GM18511 (cell line): ENCODE measurements around the gene MPP1.
A peak's percentile ranks its signal among the peaks of the same experiment; 100 is the strongest.

Source experiments
- ATAC-seq: cut with Tn5 transposase; IDR thresholded peaks from one replicate; pipeline ENCODE4 v1.9.1; 2021; ENCODE audit warnings: mild to moderate bottlenecking, moderate library complexity; ENCODE audit not compliant: unreplicated experiment

The MPP1 gene

DNA sequence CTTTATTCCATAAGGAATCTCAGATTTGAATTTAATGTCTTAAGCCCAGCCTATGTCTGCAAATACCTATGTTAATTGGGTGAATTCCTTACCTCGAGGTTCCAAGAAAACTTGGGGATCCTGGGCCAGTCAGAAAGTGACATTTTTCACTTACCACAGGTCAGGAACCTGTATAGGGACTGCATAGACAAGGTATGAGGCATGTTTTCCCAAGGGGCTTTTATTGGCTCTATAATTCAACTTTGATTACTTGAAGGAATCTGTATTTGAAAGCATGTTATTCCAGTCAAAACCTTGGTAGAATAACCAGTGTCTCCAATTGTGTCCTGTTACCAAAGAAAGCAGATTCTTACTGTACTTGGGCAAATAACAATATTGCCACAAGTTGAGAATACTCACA lies 8.5 kb upstream of the MPP1 start:
- ATAC-seq: no peak

DNA sequence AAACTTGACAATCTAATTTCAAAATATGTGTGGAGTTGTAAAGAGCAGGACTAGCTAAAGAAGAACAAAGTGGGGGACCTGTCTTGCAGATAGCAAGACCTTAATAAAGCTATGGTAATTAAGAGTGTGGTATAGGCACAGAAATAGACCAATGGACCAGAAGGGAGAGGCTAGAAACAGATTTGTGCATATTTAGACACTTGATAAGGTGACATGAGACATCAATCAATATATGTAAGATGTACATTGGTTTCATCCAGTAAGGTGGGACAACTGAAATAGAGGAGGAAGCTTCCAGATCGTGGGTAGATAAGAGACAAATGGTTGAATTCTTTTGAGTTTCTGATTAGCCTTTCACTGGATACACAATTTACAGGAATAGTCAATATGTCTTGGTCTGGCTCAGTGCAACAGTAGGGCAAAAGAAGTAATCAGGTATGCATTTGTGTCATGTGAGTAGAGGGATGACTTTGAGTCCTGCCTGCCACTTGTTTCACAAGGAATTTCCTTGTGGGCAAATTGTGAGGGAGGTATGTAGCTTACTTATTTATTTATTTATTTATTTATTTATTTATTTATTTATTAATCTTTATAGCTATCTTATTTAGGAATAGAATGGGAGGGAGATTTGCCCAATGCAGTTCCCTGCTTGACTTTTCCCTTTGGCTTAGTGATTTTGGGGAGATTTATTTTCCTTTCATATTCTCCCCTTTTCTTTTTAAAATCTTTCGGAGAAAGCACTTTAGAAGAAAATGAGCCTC lies 7.2 kb upstream of the MPP1 start:
- no peak for ATAC-seq

DNA sequence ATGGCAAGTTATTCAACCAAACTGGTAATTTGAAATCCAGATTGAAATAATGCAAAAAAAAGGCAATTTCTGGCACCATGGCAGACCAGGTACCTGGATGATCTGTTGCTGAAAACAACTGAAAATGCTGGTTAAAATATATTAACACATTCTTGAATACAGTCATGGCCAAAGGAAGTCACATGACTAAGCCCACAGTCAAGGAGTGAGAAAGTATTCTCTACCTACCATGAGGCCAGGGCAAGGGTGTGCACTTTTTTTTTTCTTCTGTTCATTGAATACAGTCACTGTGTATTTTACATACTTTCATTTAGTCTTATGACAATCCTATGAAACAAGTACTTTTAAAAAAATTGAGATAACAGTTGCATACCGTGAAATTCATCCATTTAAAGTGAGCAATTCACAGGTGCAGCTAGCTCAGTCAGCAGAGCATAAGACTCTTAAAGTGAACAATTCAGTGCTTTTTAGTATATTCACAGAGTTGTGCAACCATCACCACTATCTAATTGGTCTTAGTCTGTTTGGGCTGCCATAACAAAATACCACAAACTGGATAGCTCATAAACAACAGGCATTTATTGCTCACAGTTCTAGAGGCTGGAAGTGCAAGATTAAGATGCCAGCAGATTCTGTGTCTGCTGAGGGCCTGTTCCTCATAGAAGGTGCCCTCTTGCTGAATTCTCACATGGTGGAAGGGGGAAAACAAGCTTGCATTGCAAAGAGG lies 4.8 kb upstream of the MPP1 start:
- no peak for ATAC-seq

DNA sequence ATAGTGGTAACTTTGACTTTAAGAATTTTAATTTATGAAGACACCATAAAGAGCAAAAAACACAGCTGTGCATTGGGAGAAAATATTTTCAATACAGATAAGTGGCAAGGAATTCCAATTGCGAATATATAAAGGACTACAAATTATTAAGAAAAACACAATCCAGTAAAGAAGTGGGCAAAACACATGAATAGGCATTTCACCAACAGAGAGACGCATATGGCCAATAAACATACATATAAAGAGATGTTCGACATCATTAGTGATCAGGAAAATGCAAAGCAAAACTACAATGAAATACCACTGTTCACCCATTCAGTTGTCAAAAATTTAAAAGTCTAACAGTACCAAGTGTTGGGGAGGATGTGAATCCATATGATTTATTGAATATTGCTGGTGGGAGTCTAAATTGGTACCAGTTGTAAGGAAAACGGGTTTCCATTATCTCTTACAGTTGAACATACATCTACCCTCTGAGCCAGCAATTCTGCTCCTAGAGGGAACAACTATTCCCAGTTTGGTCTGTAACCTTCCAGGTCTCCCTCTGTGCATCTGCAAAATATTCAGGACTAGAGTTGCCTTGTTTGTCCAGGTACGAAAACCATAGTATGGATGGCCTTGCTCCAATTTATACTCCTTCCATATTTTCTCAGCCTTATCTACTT lies 1.7 kb upstream of the MPP1 start:
- no peak for ATAC-seq

DNA sequence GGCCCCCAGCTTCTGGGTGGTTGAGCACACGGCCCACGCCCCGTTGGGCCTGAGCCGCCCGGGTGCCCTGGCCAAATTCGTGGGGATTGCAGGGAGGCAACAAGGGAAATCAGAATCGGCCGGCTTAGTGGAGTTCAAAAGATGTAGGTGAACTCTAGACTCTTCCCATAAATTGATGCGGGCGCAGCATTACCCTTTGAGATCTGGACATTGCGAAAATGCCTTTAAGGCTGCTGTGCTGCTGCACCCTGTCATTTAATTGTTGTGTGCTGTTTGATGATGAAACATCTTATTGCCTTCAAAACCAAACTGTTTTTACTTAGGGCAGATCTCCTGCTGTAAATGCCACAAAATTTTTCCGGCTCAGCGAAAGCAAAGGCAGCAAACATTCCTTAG lies 409 bp upstream of the MPP1 start:
- no peak for ATAC-seq

DNA sequence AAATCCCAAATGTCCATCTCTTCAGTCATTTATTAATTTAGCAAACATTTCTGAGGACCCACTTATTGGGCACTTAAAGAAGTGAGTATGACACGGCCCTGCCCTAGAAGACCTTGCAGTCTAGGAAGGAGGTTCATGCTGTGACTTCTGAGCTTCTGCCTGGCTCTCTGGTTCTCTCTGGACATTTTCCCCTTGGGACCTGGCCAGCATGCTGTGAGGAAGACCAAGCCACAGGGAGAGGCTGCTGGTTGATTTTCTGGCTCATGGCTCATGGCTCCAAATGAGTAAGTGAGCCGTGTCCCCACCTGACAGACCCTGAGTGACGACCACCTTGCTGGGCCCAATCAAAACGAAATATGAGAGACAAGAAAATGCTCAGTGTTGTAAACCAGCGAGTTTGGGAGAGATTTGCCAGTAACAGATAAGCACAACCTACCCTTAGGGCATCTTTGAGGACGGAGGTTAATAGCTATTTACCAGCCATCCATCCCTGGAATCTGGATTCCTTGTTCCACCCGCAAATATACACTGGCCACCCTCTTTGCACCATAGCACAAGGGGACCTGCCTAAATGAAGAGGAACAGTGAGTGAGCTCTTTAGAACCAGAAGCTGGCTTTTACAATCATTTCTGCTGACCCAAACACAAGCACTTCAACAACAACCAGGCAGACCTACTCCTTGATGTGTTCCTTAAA lies 876 bp downstream of the MPP1 start:
- ATAC-seq: peak; percentile 6

DNA sequence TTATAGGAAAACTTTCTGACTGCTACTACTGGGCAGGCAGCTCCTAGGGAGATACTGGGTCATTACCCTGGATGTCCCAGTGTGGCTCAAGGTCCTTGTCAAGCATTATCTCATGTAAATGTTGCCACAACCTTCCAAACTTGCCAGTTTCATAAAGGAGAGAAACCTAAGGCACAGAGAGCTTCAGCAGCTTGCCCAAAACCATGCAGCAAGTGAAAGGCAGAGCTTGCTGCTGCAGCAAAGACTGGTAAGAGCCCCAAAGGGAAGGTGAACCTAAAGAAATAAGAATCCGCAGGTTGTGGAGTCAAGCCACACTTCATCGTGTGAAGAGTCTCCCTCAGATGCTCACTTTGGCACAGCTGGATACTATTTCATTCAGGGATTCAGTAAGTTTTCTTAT lies 2.3 kb downstream of the MPP1 start:
- ATAC-seq: no peak

DNA sequence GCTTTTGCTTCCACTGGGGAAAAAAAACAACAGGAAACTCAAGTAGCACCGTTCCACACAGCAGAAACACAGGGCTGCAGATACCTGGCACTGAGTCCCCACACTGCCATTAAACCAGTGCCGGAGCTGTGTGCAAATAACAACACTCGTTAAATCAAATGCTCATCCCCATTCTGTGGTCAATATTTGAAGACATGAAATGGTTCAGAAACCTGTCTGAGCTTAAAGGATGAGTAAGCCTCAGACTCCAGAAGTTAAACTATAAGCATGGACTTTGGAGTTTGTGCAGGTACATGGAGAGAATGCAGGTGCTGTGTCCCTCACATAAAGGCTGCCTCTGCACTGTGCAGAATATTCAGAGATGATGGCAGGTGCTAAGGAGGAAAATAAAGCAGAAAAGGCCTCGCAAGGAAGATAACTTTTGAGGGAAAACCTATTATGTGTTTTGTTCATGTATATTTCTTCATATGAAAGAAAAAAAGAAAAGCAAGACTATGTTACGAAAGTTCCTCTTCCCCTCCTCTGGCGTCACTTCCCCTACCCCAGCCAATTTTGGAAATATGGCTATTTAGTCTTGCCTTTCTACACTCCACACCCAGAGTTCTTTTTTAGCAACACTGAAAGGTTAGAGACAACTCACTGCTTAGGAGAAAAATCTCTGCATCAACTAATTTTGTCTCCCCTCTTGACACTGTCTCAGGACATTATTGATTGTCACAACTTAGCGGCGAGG lies 4.6 kb downstream of the MPP1 start:
- no peak for ATAC-seq

DNA sequence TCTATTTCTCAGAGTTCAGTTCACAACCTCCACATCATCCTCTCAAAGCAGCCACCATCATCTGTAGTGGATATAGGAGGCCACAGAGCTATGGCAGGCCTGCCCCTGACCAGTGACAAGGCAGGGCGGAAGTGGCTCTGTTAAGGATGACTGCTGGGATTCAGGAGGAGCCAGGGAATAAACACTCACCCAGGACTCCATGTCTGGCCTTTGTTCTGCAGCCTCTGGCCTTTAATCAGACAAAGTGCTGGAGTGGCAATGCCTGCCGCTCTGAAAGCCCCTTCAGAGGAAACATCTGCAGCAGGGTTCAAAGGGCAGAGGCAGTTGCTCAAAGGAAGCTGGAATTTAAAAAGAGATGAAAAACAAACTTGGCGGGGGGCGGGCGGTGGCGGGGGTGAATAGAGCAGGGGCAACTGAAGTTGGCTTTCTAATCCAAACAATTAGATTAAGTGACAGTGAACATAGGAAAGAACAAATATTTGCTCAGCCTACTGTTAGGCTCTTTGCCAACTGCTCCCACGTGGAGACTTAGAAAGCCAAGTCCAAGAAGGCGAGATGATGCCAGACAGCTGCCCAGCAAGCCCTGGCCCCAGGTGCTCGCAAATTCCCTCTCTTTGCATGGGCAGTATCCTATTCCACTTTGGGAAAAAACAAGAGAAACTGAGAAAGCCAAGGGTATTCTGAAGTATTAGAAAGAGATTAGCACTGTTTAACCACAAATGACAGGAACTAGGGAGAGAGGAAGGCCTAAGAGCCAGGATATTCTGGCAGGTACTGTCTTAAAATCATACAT lies 5.5 kb downstream of the MPP1 start:
- no peak for ATAC-seq

DNA sequence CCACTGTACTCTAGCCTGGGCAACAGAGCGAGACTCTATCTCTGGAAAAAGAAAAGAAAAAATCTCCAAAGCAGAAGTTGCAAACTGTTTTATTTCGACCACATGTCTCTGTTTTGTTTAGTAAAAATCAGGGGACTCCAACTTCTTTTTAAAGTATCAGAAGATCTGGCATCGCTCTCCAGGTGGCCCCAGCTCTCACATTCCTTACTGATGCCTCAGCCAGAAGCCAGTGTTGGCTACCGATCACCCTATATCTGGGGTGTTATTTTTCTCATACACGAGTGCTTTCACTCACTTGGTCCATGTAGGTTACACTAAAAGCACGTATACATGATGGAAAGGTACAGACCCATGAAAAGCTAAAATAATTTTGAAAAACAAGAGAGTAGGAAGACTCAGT lies 8.3 kb downstream of the MPP1 start:
- no peak for ATAC-seq

DNA sequence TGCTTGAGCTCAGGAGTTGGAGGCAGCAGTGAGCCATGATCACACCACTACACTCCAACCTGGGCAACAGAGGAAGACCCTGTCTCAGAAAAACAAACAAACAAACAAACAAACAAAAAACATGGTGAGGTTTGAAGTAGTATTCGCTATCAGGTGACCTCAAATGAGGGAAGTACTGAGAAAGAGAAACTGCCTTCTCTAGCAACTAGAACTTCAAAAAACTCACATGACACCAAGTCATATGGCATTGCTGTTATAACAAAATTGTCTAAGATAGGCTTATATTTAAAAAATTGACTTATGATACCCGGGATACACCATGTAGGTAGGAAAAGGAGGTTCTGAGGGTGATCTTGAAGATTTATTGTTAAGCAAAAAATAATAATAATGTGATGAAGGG lies 10.3 kb downstream of the MPP1 start:
- no peak for ATAC-seq

DNA sequence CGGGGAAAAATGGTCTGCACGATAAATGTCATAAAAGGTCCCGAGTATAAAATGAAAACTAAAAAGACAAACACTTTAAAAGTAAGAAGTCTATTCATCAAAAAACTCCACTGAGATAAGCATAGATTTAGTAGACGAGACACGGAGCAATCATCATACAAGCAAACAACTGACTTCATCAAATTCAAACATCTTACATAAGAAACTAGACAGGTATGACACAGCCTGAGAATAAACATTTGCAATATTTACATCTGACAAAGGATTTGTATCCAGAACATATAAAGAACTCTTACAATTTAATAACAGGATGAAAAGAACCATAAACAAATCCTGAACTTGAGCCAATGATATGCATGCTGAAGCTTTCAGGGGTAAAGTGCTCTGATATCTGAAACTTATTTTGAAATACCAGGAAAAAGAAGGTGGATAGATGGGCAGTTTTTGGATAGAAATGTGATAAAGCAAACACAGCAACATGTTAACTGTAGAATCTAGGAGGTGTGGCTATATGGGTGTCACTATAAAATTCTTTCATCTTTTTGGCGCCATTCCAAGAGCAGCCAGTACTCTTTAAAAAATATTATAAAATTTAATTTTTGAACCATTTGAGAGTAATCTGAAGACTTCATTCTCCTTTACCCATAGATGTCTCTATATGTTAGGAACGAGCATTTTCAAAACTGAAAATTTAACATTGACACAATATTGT lies 12.0 kb downstream of the MPP1 start:
- no peak for ATAC-seq

DNA sequence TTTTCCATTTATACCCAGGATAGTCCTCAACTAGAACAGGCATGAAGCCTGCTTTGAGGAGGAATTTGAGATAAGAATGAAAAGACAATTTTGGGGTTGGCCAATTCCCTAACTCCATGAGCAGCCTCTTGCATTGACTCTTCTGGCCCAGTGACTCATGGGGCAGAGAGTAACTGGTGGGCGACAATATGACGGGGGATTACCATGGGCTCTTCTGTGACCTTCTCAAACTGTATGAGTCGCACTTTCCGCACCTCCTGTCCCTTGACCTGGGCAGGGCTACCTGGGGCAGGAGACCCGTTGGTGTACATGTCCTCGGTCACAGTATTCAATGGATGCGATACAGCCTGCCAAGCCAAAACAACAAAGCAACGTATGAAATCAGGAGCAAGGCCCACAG lies 13.3 kb downstream of the MPP1 start:
- ATAC-seq: no peak

DNA sequence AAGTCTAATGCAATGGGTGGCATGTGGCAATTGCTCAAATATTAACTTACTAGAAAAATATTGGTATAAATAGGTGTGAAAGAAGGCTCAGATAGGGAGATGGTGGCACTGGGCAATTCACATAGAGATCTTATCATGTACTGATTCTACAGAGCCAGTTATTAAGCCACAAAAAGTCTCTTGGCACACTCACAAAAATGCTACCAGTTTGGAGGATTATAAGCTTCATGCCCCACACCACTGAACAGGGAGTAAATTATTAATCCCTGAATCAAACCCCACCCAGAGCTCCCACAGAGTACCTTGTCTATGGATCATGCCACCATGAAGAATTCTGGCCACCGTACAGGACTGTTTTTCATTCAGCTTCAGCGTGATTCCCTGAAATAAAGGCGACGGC lies 13.8 kb downstream of the MPP1 start:
- ATAC-seq: no peak

DNA sequence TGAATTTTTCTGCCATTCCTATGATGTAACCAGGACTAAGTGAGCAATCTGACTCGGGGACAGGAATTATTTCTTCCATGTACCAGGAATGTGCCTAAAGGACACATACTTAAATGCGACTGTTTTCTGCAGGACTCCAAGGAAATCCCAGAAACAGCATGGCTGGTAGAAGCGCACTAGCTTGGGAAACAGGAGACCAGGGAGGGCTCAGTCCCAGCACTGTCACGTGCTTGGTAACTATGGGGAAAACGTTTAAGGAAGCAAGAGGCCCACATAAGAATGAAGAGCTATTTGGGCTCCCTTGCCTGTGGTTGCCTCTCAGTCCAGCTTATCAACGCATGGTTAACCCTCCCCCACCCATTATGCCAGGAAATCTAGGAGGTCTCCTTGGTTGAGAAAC lies 19.6 kb downstream of the MPP1 start:
- ATAC-seq: no peak

DNA sequence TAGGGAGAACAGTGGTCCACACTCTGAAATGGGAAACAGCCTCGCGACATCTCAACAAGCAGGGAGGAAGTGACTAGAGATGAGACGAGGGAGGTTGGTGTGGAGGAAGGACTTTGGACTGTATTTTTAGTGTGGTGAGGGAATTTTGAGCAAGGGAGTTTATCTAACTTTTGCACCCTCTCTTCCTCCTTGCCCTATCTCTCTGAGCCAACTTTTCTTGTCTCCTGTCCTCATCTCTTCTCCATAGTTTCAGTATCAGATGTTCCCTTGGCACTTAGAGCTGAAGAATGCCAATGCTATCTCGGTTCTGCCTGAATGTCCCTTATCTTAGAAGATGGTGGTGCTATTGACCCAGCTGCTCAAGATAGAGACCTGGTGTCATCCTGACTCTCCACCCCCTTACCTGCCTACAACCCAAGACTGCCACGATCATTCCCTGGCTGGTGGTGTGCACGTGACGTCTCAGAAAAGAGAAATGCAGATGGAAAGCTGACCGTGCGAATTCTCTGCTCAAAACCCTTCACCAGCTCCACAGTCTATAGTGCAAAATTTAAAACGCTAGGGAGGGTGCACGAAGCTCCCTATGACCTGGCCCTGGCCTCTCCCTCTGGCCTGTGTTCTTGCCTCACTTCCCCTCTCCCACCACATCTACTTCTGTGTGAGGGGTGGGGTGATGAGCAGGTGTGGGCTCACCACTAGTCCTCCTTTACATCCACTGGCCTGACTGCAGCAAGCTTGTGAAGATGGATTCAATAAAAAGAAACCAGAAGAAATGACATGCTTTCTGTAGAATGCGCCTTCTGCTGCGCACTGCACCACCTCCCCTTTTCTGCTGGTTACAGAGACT lies 20.9 kb downstream of the MPP1 start:
- no peak for ATAC-seq

DNA sequence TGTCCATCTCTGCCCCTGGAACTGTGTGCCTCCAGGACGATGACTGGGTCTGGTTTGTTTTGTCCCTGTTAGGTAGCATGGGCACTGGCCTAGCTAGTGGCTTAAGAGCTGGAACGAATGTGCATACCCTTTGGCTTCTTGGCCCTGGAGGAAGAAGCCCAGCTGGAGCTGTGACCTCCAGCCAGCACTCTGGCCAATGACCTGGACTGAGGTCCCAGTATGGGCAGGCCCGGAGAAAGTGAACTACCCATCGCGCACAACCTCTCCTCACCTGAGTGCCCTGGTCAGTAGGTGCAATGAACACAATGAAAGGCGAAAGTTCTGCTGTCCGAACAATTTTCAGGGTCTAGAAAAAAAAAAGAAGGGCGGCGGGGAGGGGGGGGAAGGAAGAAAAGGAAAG lies 24.3 kb downstream of the MPP1 start:
- no peak for ATAC-seq

DNA sequence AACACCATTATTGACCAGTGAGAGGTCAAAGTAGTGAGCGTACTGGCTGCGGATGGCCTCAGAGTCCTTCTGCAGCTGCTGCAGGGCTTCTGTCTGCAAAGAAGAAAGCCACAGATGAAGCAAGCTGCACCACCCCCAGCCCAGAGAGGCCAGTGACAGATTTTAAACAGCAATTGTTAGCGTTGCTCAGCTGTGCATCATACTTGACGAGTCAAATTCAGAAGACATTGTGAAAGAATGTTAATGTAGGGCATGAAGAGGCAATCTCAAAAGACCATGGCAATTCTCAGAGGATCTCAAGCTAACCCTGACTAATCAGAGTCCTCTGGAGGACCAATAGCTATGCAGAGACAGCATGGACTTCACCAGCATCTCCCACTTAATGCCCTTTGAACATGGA lies 26.0 kb downstream of the MPP1 start:
- no peak for ATAC-seq

DNA sequence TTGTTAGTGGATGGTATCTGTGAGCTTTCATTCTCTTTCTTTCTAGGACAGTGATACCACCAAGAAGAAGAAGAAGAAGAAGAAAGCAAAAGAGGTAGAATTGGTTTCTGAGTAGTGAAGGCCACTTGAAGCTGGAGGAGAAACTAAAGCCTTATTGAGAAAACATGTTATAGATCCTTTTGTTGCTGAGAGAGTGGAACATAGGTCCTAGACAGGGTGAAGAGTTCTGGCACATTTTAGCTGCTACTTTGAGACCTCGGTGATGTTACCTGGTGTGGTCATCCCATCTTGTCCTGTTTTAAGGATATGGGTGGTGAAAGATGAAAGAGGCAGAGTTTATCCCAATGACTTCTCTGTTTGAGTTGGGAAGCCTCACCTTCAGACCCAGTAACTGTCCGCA lies 28.5 kb downstream of the MPP1 start:
- ATAC-seq: no peak
